Adrenal gland (tissue), 5 donors: ENCODE results near the gene COL20A1.

Experiments used
- CTCF ChIP-seq, 6 experiments: fragments of 450-650 bp in 4 of 6; fragments of 200-600 bp in 2 of 6; sonication (generic) in 1 of 6; IDR thresholded peaks; 1 replicate in 5 of 6; 2 replicates in 1 of 6; pipeline versions ENCODE4 v1.5.1 to v1.8.0; 2016 to 2021; ENCODE audit warnings: antibody characterized with exemption in 6 of 6, mild to moderate bottlenecking in 2 of 6, moderate library complexity in 1 of 6
- POLR2A ChIP-seq, 2 donors: fragments of 450-650 bp; IDR thresholded peaks; one replicate each; pipeline ENCODE4 v1.6.1; 2017; ENCODE audit warnings: antibody characterized with exemption in 2 of 2, mild to moderate bottlenecking in 2 of 2, moderate library complexity in 1 of 2
- donor health status: DM: no; HTN: no; CAD: no.

GRCh38 chr20:63268256-63268655, 24.7 kb upstream of the COL20A1 start:
- TF ChIP-seq CTCF (IDR thresholded peaks at IDR 0.05) (no peak), POLR2A (IDR thresholded peaks at IDR 0.05) (no peak)
